C4-2B (cell line): Measurements from ENCODE around the gene TMPO.

Experiments
- ZFX ChIP-seq: fragments of 450-650 bp; IDR thresholded peaks from 2 replicates; pipeline ENCODE4 v1.6.1; 2017
- TF ChIP-seq, protein P1 (sequence below): fragments of 450-650 bp; conservative IDR thresholded peaks from 2 replicates; pipeline ENCODE4 v1.5.1; 2017; ENCODE audit warnings: mild to moderate bottlenecking

- TF ChIP-seq, protein P1, sequence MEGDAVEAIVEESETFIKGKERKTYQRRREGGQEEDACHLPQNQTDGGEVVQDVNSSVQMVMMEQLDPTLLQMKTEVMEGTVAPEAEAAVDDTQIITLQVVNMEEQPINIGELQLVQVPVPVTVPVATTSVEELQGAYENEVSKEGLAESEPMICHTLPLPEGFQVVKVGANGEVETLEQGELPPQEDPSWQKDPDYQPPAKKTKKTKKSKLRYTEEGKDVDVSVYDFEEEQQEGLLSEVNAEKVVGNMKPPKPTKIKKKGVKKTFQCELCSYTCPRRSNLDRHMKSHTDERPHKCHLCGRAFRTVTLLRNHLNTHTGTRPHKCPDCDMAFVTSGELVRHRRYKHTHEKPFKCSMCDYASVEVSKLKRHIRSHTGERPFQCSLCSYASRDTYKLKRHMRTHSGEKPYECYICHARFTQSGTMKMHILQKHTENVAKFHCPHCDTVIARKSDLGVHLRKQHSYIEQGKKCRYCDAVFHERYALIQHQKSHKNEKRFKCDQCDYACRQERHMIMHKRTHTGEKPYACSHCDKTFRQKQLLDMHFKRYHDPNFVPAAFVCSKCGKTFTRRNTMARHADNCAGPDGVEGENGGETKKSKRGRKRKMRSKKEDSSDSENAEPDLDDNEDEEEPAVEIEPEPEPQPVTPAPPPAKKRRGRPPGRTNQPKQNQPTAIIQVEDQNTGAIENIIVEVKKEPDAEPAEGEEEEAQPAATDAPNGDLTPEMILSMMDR, result peak; percentile 77
- peak; percentile 39; the same call in 1 of the 2 replicates for TF ChIP-seq ZFX
Observed at GRCh38 chr12:98516111-98516873, 902 bp downstream of the TMPO start.
